Keratinocyte (primary cell): ENCODE results near the gene ZRSR2.

Experiments used
- CTCF ChIP-seq, 3 experiments: IDR thresholded peaks in 1 of 3; conservative IDR thresholded peaks in 1 of 3; optimal IDR thresholded peaks in 1 of 3; 2 replicates in 2 of 3; 3 replicates in 1 of 3; pipeline versions ENCODE3 to v1.5.1; 2011; ENCODE audit warnings: low read length in 3 of 3, mild to moderate bottlenecking in 3 of 3, moderate library complexity in 2 of 3, control low read depth in 1 of 3, inconsistent platforms in 1 of 3; ENCODE audit not compliant: insufficient read depth in 2 of 3; ENCODE audit errors: extremely low read depth in 1 of 3
- EZH2 ChIP-seq: IDR thresholded peaks from one replicate; pipeline ENCODE4 v1.6.1; 2012; ENCODE audit warnings: inconsistent platforms, mild to moderate bottlenecking, low read length, moderate library complexity

- TF ChIP-seq CTCF (optimal IDR thresholded peaks at IDR 0.05 in 1 of 3, IDR thresholded peaks at IDR 0.05 in 1 of 3, conservative IDR thresholded peaks at IDR 0.05 in 1 of 3; ENCODE audit: extremely low read depth in 1 of 3, insufficient read depth in 2 of 3, low read length in 3 of 3), result no peak
- no peak for TF ChIP-seq EZH2
Observed at GRCh38 chrX:15812192-15812938, 22.1 kb downstream of the ZRSR2 start.
